H1 (cell line): Measurements from ENCODE around the gene RAG2. TPM values are rescaled to one million over a fixed set of nuclear protein-coding genes. Genes with fewer than 3 reads are reported as not detected.

Experiments used
- EZH2 ChIP-seq: fragments of 200-600 bp; sonication (generic); IDR thresholded peaks from 2 replicates; pipeline ENCODE4 v1.7.1; 2012; ENCODE audit warnings: low read depth, mild to moderate bottlenecking, moderate library complexity, low read length, inconsistent platforms; ENCODE audit not compliant: severe bottlenecking
- POU5F1 ChIP-seq: IDR thresholded peaks from 2 replicates; pipeline ENCODE4 v1.6.1; 2011; ENCODE audit warnings: low read depth, mild to moderate bottlenecking, low read length, moderate library complexity
- TCF12 ChIP-seq: IDR thresholded peaks from 2 replicates; pipeline ENCODE4 v1.6.1; 2011; ENCODE audit warnings: low read depth, mild to moderate bottlenecking, low read length
- polyA plus RNA-seq, 7 experiments: library from polyadenylated mRNA; depleted of rRNA in 3 of 7; stranded (reverse) in 5 of 7; unstranded in 2 of 7; fragments of >200 nt in 5 of 7; fragments of 200-250 nt in 2 of 7; gene quantifications; 1 replicate in 5 of 7; 2 replicates in 1 of 7; 4 replicates in 1 of 7; pipeline versions ENCODE4 v1.2.1 to v1.2.3, GENCODE V29; 2011 to 2013; ENCODE audit warnings: missing spikeins in 2 of 7, mixed read lengths in 2 of 7
- total RNA-seq: library from RNA; stranded (reverse); fragmentation: NEBNext Ultra II Directional; extraction: Animal tissue kit (Norgen Biotek cat#: 25700); gene quantifications from 2 replicates; pipeline ENCODE4 v1.2.1, GENCODE V29; 2021
- TF ChIP-seq, protein P1 (sequence below), 3 experiments: IDR thresholded peaks; 1 replicate in 2 of 3; 2 replicates in 1 of 3; pipeline versions ENCODE4 v1.5.1 to v1.6.1; 2011; ENCODE audit warnings: low read length in 3 of 3, mild to moderate bottlenecking in 3 of 3, inconsistent platforms in 2 of 3, low read depth in 1 of 3, moderate library complexity in 1 of 3; ENCODE audit not compliant: insufficient read depth in 1 of 3; ENCODE audit errors: control extremely low read depth in 1 of 3

The RAG2 gene
- total and polyA plus RNA-seq, 2 of the 8 experiments (the other 6 are each of a cell fraction or from before 2014, with no cell fraction given) = not detected

DNA sequence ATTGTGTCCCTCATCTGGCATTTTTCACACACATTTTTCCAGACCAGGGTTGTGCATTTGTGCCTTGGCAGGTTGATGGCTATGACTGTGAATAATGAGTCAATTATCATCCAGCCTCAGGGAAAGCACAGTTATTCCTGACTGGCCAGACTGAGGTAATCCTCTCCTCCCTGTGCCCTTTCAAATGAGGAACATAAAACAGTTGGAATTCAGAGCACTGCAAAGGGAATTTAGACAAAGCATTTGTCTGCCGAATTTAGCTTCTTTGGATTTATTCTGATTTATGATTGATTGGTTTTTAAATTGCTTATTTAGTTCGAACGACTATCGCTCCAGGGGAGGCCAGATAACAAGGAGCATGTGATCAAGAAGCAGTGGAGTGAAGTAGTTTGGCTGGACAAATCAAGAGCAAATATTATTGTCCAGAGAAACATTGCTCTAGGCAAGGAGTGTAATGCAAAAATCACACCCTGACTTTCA, 30.8 kb upstream of the RAG2 start (continued):
- TF ChIP-seq, protein P1, sequence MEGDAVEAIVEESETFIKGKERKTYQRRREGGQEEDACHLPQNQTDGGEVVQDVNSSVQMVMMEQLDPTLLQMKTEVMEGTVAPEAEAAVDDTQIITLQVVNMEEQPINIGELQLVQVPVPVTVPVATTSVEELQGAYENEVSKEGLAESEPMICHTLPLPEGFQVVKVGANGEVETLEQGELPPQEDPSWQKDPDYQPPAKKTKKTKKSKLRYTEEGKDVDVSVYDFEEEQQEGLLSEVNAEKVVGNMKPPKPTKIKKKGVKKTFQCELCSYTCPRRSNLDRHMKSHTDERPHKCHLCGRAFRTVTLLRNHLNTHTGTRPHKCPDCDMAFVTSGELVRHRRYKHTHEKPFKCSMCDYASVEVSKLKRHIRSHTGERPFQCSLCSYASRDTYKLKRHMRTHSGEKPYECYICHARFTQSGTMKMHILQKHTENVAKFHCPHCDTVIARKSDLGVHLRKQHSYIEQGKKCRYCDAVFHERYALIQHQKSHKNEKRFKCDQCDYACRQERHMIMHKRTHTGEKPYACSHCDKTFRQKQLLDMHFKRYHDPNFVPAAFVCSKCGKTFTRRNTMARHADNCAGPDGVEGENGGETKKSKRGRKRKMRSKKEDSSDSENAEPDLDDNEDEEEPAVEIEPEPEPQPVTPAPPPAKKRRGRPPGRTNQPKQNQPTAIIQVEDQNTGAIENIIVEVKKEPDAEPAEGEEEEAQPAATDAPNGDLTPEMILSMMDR (IDR thresholded peaks at IDR 0.05; ENCODE audit: control extremely low read depth in 1 of 3, insufficient read depth in 1 of 3, low read depth in 1 of 3, low read length in 3 of 3) = no peak
- TF ChIP-seq POU5F1 (no peak), TCF12 (no peak), EZH2 (no peak)
- TF ChIP-seq, all 59 proteins: peak for 0
